DMS79 (cell line): Measurements from ENCODE around the gene PNPLA7.

Experiments
- DNase-seq: peaks from one replicate; lab custom pipeline; 2025; lab: John Stamatoyannopoulos, UW

Gene PNPLA7

GRCh38 chr9:137449931-137450538, 100.2 kb downstream of the PNPLA7 start:
- DNase-seq: no peak

DNA sequence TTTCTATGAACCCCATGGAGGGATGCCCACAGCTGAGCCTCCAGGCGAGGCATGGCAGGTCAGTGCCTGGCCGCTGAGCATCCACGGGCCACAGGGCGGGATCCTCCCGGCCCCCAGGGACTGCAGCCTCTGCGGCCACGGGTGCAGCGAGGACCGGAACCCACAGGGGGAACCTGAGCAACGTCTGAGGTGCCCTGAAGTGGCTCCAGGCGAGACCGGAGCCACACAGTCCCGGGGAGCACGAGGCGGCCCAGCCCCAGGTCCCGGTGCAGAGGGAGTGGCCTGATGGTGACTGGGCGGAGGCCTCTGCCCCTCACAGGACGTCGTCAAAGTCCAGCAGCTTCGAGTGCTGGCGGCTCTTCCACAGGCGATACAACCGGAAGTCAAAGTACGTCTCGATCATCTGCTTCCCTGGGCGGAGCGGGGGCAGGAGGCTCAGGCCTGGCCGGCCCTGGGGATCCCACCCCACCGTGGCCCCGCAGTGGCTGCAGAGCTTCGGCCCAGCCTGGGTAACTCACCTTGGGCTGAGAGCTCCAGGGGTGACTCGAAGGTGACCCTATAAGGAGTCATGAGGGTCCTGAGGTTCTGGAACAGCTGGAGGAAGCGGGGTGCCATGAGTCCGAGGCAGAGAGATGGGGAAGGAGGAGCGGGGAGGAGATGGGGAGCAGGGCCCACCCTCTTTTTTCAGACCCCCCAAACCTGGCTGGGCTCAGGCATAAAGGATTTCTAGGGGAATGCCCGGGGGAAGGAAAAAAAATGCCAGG, 100.9 kb downstream of the PNPLA7 start:
- DNase-seq: no peak

DNA sequence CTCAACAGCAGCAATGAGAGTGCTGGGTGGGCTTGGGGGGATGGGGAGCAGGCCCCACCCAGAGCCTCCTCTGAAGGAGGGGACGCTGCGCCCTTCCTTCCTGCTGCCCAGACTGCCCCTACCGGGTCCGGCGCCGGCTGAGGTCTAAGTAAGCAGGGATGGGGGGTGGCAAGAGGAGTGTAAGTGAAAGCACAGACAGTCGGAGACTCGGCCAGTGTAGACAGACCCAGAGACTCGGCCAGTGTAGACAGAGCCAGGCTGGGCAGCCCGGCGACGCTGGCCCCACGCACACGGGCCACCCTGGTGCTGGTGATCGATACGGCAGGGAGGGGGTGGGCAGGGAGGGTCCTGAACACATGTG, 101.6 kb downstream of the PNPLA7 start:
- no peak for DNase-seq

DNA sequence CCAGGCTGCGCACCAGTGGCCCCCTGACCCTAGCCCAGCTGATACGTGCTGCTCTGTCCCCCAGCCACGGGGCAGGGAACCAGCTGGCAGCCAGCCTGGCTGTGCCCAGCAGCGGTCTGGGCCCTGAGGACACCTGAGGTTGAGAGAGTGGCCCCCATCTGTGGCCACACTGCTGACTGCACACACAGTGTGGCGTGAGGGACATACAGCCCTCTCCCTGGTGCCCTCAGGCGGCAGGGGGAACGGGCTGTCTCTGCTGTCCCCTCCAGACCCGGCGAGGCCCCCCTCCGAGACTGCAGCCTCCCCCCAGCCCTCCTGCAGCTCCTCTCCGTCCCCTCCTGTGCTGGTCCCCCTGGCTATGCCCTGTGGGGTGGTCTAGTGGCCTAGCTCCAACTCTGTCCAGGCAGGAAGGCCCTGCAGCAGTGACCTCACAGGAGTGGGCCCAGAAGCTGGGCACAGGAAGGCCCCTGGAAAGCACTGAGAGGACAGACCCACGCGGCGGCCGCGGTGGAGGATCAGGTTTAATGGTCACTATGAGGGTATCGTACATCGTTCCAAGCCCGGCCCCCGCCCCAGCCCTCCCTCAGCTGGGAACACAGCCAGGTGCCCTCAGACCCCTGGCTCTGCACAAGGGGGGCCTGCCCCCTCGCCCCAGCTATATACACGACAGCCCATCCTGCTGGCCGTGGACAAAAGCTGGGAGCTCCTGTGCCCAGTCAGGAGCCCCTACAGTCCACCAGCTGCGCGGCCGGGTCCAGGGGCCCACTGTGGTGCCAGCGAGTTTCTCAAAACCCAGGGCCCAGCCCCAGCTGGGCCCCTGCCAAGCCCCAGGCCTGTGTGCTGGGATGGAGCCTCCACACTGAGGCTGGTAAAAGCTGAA, 102.2 kb downstream of the PNPLA7 start:
- DNase-seq: no peak

- no peak for DNase-seq
Observed at GRCh38 chr9:137446851-137447471, 103.2 kb downstream of the PNPLA7 start.

DNA sequence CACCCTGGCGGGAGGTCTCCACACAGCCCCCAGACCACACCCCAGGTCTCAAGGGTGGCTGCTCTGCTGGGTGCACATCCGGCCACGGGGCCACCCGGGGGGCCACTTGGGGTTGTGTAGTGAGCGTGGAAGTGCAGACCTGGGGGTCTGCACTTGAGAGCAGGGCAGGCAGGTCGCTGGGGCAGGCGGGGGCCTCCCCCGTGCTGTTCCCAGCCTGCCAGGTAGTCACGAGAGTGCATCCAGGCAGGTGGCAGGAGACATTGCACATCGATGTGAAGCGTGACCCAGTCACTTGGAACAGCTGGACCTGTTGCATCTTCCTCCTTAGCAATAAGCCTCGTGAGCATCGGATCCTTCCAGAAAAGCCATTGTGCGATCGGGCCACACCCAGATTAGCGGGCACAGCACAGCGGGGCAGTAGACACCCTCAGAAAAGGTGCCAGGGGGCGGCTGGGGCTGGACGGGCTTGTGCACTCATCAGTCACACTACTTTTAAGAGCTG, 104.2 kb downstream of the PNPLA7 start:
- peak; percentile 11 for DNase-seq

GRCh38 chr9:137445275-137445807, 104.9 kb downstream of the PNPLA7 start:
- DNase-seq: no peak

DNA sequence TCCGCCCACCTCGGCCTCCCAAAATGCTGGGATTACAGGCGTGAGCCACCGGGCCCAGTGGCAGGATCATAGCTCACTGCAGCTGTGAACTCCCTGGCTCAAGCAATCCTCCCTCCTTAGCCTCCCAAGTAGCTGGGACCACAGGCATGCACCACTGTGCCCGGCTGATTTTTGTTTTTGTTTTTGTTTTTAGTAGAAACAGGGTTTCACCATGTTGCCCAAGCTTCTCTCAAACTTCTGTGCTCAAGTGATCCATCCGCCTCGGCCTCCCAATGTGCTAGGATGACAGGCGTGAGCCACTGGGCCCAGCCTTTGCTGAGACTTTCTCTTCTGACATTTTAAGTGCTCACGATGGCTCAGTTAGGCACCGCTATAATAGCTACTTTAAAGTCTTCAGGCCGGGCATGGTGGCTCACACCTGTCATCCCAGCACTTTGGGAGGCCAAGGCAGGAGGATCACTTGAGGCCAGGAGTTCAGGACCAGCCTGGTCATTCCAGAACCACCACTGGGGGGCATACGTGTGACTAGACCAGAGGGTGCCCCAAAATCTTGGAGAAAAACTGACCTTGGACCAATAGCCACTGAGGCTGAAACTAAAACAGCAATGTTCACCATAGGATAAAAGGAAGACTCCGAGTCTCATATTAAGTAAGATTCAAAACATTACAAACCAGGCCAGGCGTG, 106.0 kb downstream of the PNPLA7 start:
- no peak for DNase-seq

- no peak for DNase-seq
Observed at GRCh38 chr9:137441935-137442321, 108.3 kb downstream of the PNPLA7 start.

GRCh38 chr9:137441289-137441934, 108.8 kb downstream of the PNPLA7 start, which contains the start of gene ENTPD8:
ENTPD8 (minus strand) TSS chr9:137441357; CDS start chr9:137438285, 3,072 bp downstream.
- peak; percentile 59 for DNase-seq

DNA sequence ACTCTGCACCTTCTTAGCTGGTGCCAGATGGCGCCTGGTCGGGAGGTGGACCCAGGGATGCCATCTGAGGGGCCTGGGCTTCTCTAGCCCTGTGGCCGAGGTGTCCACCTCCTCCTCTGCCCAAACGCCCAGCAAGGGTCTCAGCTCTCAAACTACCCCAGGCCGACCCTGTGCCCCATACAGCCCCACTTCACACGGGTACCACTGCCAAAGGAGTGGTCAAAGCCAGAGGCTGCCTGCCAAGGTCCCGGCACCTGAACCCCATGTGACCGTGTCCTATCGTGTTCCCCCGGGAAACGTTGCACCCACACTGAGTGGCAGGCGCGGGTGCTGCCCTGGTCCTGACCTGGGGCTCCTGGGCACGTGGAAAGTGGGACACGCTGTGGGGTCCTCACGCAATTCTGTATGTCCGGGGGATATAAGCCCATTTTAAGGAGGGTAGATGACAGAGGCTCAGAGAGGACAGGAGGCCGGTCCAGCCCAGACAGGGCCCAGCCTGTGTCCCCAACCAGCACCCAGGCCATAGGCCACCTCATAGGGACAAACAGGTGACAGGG, 111.0 kb downstream of the PNPLA7 start:
- DNase-seq: no peak

DNA sequence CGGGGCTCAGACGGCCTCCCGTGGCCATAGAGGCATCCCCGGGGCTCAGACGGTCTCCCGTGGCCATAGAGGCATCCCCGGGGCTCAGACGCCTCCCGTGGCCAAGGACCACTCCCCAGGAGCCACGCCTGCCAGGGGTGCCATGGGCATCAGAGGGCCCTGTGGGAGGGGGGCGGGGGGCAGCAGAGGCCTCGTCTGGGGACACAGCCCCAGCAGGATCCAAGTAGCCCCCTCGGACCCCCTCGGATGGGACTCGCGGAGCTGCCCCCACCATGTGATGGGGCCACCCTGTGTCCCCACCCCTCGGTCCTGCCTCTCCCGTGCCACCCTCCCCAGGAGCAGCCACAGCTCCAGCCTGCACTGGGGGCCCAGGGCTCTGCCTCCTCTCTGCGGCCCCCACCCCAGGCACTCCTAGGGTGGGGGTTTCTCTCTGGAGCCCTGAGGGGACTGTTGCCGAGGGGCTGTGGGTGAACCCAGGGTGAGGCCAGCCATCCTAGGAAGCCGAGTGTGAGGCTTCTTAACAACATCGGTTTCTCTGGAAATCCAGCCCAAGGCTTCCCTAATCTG, 111.5 kb downstream of the PNPLA7 start:
- no peak for DNase-seq

- no peak for DNase-seq
Observed at GRCh38 chr9:137437691-137438590, 112.3 kb downstream of the PNPLA7 start.

- DNase-seq: no peak
Observed at GRCh38 chr9:137436761-137437600, 113.2 kb downstream of the PNPLA7 start.

- DNase-seq: no peak
Observed at GRCh38 chr9:137435980-137436760, 114.0 kb downstream of the PNPLA7 start.

DNA sequence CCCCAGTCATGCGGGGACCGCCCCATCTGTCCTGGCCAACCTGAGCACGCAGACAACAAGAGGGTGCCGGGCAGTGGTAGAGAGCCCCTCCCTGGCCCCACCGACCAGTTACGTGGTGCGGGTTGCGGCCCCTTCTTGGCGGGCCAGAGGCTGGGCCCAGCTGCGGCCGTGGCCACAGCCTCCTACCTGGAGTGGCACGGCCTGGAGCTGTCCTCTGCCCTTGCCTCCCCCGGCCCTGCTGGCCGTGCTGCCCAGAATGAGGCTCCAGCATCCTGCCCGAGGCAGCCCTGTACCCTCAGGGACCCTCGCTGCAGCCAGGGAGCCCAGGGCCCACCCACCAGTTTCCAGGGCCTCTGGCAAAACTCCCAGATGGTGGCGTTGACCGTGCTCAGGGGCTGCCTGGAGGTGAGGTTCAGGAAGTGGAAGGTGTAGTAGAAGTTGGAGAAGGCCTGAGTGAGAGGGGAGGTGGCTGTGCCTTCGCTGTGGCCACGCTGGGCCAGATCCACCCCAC, 114.8 kb downstream of the PNPLA7 start:
- no peak for DNase-seq
